Liver (tissue), 3 donors: ENCODE results near the gene VWA7.

ENCODE experiments used
- EGR1 ChIP-seq, 2 donors: IDR thresholded peaks; 2 replicates each; pipeline ENCODE4 v1.6.1; 2016 to 2018; ENCODE audit warnings: antibody characterized with exemption in 2 of 2, low read depth in 2 of 2
- FOXA1 ChIP-seq: IDR thresholded peaks from 2 replicates; pipeline ENCODE4 v1.6.1; 2016; ENCODE audit warnings: antibody characterized with exemption
- RAD21 ChIP-seq, 2 donors: IDR thresholded peaks; 2 replicates each; pipeline ENCODE4 v1.6.1; 2016; ENCODE audit warnings: antibody characterized with exemption in 2 of 2, mild to moderate bottlenecking in 2 of 2
- YY1 ChIP-seq: IDR thresholded peaks from 2 replicates; pipeline ENCODE4 v1.6.1; 2016; ENCODE audit warnings: antibody characterized with exemption, mild to moderate bottlenecking
- TF ChIP-seq, protein P1 (sequence below): fragments of 150-350 bp; IDR thresholded peaks from 2 replicates; pipeline ENCODE4 v1.5.1; 2017; ENCODE audit warnings: improper control_type of control experiment, low read depth, low read length; ENCODE audit not compliant: missing input control
- TF ChIP-seq, protein P2 (sequence below): IDR thresholded peaks from 2 replicates; pipeline ENCODE4 v1.6.1; 2016; ENCODE audit warnings: antibody characterized with exemption, mild to moderate bottlenecking
- donor health status: healthy.
- donor health status: healthy.

DNA sequence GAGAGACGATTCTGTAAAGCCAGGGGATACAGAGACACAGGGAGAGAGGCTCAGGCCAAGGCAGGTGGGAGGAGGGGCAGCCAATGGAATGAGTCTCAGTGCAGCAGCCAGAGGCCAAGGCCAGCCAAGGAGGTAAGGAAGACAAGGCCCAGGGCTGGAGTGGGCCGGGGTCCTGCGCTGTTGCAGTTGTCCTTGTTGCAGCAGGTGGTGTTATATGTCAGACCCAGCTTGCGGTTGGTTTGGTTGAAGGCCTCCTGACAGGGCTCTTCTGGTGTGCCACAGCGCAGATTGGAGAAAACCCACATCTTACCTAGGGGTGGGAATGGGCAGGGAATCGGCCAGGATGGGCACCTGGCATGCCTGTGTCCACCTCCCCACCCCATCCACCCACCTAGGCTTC, 58.1 kb downstream of the VWA7 start:
- TF ChIP-seq EGR1 (IDR thresholded peaks at IDR 0.05; ENCODE audit: low read depth in 2 of 2) (no peak), RAD21 (IDR thresholded peaks at IDR 0.05) (no peak), YY1 (no peak), FOXA1 (no peak)
- TF ChIP-seq, protein P1, sequence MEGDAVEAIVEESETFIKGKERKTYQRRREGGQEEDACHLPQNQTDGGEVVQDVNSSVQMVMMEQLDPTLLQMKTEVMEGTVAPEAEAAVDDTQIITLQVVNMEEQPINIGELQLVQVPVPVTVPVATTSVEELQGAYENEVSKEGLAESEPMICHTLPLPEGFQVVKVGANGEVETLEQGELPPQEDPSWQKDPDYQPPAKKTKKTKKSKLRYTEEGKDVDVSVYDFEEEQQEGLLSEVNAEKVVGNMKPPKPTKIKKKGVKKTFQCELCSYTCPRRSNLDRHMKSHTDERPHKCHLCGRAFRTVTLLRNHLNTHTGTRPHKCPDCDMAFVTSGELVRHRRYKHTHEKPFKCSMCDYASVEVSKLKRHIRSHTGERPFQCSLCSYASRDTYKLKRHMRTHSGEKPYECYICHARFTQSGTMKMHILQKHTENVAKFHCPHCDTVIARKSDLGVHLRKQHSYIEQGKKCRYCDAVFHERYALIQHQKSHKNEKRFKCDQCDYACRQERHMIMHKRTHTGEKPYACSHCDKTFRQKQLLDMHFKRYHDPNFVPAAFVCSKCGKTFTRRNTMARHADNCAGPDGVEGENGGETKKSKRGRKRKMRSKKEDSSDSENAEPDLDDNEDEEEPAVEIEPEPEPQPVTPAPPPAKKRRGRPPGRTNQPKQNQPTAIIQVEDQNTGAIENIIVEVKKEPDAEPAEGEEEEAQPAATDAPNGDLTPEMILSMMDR, result no peak
- TF ChIP-seq, protein P2, sequence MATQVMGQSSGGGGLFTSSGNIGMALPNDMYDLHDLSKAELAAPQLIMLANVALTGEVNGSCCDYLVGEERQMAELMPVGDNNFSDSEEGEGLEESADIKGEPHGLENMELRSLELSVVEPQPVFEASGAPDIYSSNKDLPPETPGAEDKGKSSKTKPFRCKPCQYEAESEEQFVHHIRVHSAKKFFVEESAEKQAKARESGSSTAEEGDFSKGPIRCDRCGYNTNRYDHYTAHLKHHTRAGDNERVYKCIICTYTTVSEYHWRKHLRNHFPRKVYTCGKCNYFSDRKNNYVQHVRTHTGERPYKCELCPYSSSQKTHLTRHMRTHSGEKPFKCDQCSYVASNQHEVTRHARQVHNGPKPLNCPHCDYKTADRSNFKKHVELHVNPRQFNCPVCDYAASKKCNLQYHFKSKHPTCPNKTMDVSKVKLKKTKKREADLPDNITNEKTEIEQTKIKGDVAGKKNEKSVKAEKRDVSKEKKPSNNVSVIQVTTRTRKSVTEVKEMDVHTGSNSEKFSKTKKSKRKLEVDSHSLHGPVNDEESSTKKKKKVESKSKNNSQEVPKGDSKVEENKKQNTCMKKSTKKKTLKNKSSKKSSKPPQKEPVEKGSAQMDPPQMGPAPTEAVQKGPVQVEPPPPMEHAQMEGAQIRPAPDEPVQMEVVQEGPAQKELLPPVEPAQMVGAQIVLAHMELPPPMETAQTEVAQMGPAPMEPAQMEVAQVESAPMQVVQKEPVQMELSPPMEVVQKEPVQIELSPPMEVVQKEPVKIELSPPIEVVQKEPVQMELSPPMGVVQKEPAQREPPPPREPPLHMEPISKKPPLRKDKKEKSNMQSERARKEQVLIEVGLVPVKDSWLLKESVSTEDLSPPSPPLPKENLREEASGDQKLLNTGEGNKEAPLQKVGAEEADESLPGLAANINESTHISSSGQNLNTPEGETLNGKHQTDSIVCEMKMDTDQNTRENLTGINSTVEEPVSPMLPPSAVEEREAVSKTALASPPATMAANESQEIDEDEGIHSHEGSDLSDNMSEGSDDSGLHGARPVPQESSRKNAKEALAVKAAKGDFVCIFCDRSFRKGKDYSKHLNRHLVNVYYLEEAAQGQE, result no peak
